Measurements from ENCODE around the gene IQSEC1. TPM values are rescaled to one million over a fixed set of nuclear protein-coding genes. Genes with fewer than 3 reads are reported as not detected.

IQSEC1 gene
- total RNA-seq, 1 donor from 2014 or later: 29.5 TPM

DNA sequence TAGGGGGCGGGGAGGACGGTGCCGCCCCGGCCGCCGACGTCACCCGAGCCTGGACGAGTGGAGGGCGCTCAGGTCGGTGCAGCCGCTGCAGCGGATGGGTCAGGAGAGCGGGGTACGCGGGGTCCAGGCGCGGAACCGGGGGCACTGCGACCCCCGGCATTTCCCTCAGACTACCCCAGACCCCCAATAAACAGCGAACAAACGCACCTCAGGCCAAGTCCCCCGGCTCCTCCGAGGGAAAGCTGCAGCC is 78.9 kb downstream of the IQSEC1 start:
- H3K36me3 Mint-ChIP-seq (ENCODE audit: low read depth, unreplicated experiment): no peaks in the 10 kb centered on the region
- no peak for TF ChIP-seq CTCF (IDR thresholded peaks at IDR 0.05; ENCODE audit: insufficient read depth, low read depth, low read length)
- TF ChIP-seq EZH2 (IDR thresholded peaks at IDR 0.05; ENCODE audit: insufficient read depth, low read length): no peak
- no peak for DNase-seq (ENCODE audit: low read depth)
- Histone ChIP-seq H3K4me2 (ENCODE audit: low read length) (peak overlapping the region; percentile 94), H3K4me1 (ENCODE audit: insufficient read depth, low read length) (peaks cover 18% of the 10 kb centered on the region), H3K79me2 (ENCODE audit: insufficient read depth, low read length) (no peaks in the 10 kb centered on the region), H2AFZ (ENCODE audit: low read depth, low read length) (peak overlapping the region; percentile 95), H3K27me3 (ENCODE audit: insufficient read depth, low read length) (no peaks in the 10 kb centered on the region), H3K36me3 (ENCODE audit: insufficient read depth, low read length) (no peaks in the 10 kb centered on the region), H3K9ac (ENCODE audit: low read length) (peak overlapping the region; percentile 71), H4K20me1 (ENCODE audit: insufficient read depth, low read length) (peaks cover 12% of the 10 kb centered on the region), H3K27ac (ENCODE audit: low read depth, low read length) (no peak overlapping the region), H3K4me3 (ENCODE audit: insufficient read depth, low read depth, low read length) (peak overlapping the region; percentile 60), H3K9me3 (ENCODE audit: insufficient read depth, low read depth, low read length) (no peaks in the 10 kb centered on the region)
- peak overlapping the region; percentile 85 for H3K4me3 Mint-ChIP-seq (ENCODE audit: unreplicated experiment)
- H3K4me1 Mint-ChIP-seq (ENCODE audit: low read depth, unreplicated experiment): peaks cover 24% of the 10 kb centered on the region
- no peak overlapping the region for H3K27ac Mint-ChIP-seq (ENCODE audit: unreplicated experiment)
- FAIRE-seq: no peak
- H3K27me3 Mint-ChIP-seq (ENCODE audit: low read depth, unreplicated experiment): peaks cover 5% of the 10 kb centered on the region
- no peaks in the 10 kb centered on the region for H3K9me3 Mint-ChIP-seq (ENCODE audit: unreplicated experiment)

- H3K4me3 ChIP-seq (ENCODE audit: insufficient read depth, low read depth, low read length): peak overlapping the region; percentile 60
- H3K27me3 ChIP-seq (ENCODE audit: insufficient read depth, low read length): no peaks in the 10 kb centered on the region
- DNase-seq (ENCODE audit: low read depth): no peak
- no peaks in the 10 kb centered on the region for H3K9me3 Mint-ChIP-seq (ENCODE audit: unreplicated experiment)
- peak overlapping the region; percentile 95 for H2AFZ ChIP-seq (ENCODE audit: low read depth, low read length)
- peaks cover 18% of the 10 kb centered on the region for H3K4me1 ChIP-seq (ENCODE audit: insufficient read depth, low read length)
- no peak overlapping the region for H3K27ac ChIP-seq (ENCODE audit: low read depth, low read length)
- peaks cover 12% of the 10 kb centered on the region for H4K20me1 ChIP-seq (ENCODE audit: insufficient read depth, low read length)
- no peaks in the 10 kb centered on the region for H3K36me3 ChIP-seq (ENCODE audit: insufficient read depth, low read length)
- peak overlapping the region; percentile 94 for H3K4me2 ChIP-seq (ENCODE audit: low read length)
- H3K27me3 Mint-ChIP-seq (ENCODE audit: low read depth, unreplicated experiment): peaks cover 4% of the 10 kb centered on the region
- TF ChIP-seq EZH2 (IDR thresholded peaks at IDR 0.05; ENCODE audit: insufficient read depth, low read length): no peak
- no peak for TF ChIP-seq CTCF (IDR thresholded peaks at IDR 0.05; ENCODE audit: insufficient read depth, low read depth, low read length)
- H3K9me3 ChIP-seq (ENCODE audit: insufficient read depth, low read depth, low read length): no peaks in the 10 kb centered on the region
- H3K79me2 ChIP-seq (ENCODE audit: insufficient read depth, low read length): no peaks in the 10 kb centered on the region
- FAIRE-seq: no peak
- H3K4me3 Mint-ChIP-seq (ENCODE audit: unreplicated experiment): peak overlapping the region; percentile 85
- H3K36me3 Mint-ChIP-seq (ENCODE audit: low read depth, unreplicated experiment): no peaks in the 10 kb centered on the region
- H3K27ac Mint-ChIP-seq (ENCODE audit: unreplicated experiment): no peak overlapping the region
- peaks cover 24% of the 10 kb centered on the region for H3K4me1 Mint-ChIP-seq (ENCODE audit: low read depth, unreplicated experiment)
- H3K9ac ChIP-seq (ENCODE audit: low read length): peak overlapping the region; percentile 71
Observed at GRCh38 chr3:12993517-12994356, 79.5 kb downstream of the IQSEC1 start.
